Measurements from ENCODE around the gene TFRC. TPM values are rescaled to one million over a fixed set of nuclear protein-coding genes. Genes with fewer than 3 reads are reported as not detected.
"Not testable (repeated sequence)": the region's sequence is repeated elsewhere in the genome, so short reads cannot be mapped to it uniquely, and the experiment has no call there.

Gene TFRC
- polyA plus RNA-seq, 4 donors: 36.8 to 60.7 (median 45.8) TPM

GRCh38 chr3:196087906-196088305, 6.0 kb upstream of the TFRC start:
- DNase-seq (ENCODE audit: low read depth in 4 of 4, low spot score in 2 of 4): no peak

GRCh38 chr3:196082619-196082971, 705 bp upstream of the TFRC start:
- peak in 1 of 4 donors; percentile 19 for DNase-seq (ENCODE audit: low read depth in 4 of 4, low spot score in 2 of 4)

- DNase-seq (ENCODE audit: low read depth in 4 of 4, low spot score in 2 of 4): peak; percentile 32 to 45 (median 36)
Observed at GRCh38 chr3:196081002-196081833, 672 bp downstream of the TFRC start.

GRCh38 chr3:196080101-196080846, 1.6 kb downstream of the TFRC start:
- not testable (repeated sequence) for DNase-seq (ENCODE audit: low read depth in 4 of 4, low spot score in 2 of 4)

GRCh38 chr3:196079682-196080081, 2.2 kb downstream of the TFRC start:
- DNase-seq (ENCODE audit: low read depth in 4 of 4, low spot score in 2 of 4): no peak

- DNase-seq (ENCODE audit: low read depth in 4 of 4, low spot score in 2 of 4): no peak
Observed at GRCh38 chr3:196075013-196075412, 6.9 kb downstream of the TFRC start.

- DNase-seq (ENCODE audit: low read depth in 4 of 4, low spot score in 2 of 4): peak; percentile 24 to 62 (median 42)
Observed at GRCh38 chr3:196073255-196073753, 8.6 kb downstream of the TFRC start.

- DNase-seq (ENCODE audit: low read depth in 4 of 4, low spot score in 2 of 4): no peak
Observed at GRCh38 chr3:196072313-196072712, 9.6 kb downstream of the TFRC start.

GRCh38 chr3:196068812-196069211, 13.1 kb downstream of the TFRC start:
- not testable (repeated sequence) for DNase-seq (ENCODE audit: low read depth in 4 of 4, low spot score in 2 of 4)

GRCh38 chr3:196067439-196067838, 14.5 kb downstream of the TFRC start:
- DNase-seq (ENCODE audit: low read depth in 4 of 4, low spot score in 2 of 4): no peak

GRCh38 chr3:196063971-196064370, 17.9 kb downstream of the TFRC start:
- no peak for DNase-seq (ENCODE audit: low read depth in 4 of 4, low spot score in 2 of 4)

- no peak for DNase-seq (ENCODE audit: low read depth in 4 of 4, low spot score in 2 of 4)
Observed at GRCh38 chr3:196063456-196063855, 18.4 kb downstream of the TFRC start.

- no peak for DNase-seq (ENCODE audit: low read depth in 4 of 4, low spot score in 2 of 4)
Observed at GRCh38 chr3:196063049-196063448, 18.8 kb downstream of the TFRC start.

- no peak for DNase-seq (ENCODE audit: low read depth in 4 of 4, low spot score in 2 of 4)
Observed at GRCh38 chr3:196060834-196061233, 21.1 kb downstream of the TFRC start.

GRCh38 chr3:196057760-196058331, 24.0 kb downstream of the TFRC start:
- no peak for DNase-seq (ENCODE audit: low read depth in 4 of 4, low spot score in 2 of 4)

- not testable (repeated sequence) for DNase-seq (ENCODE audit: low read depth in 4 of 4, low spot score in 2 of 4)
Observed at GRCh38 chr3:196056371-196056770, 25.5 kb downstream of the TFRC start.

- no peak for DNase-seq (ENCODE audit: low read depth in 4 of 4, low spot score in 2 of 4)
Observed at GRCh38 chr3:196055683-196056270, 26.1 kb downstream of the TFRC start.

- no peak for DNase-seq (ENCODE audit: low read depth in 4 of 4, low spot score in 2 of 4)
Observed at GRCh38 chr3:196055240-196055639, 26.6 kb downstream of the TFRC start.

GRCh38 chr3:196054661-196055060, 27.2 kb downstream of the TFRC start:
- no peak for DNase-seq (ENCODE audit: low read depth in 4 of 4, low spot score in 2 of 4)

GRCh38 chr3:196053487-196053886, 28.4 kb downstream of the TFRC start:
- DNase-seq (ENCODE audit: low read depth in 4 of 4, low spot score in 2 of 4): no peak
